ENCODE data around the gene UGT3A2.

The UGT3A2 gene

GRCh38 chr5:36066540-36067210 is at the start of gene UGT3A2:
TSS of gene UGT3A2 (minus strand) at chr5:36066882. CDS start at chr5:36066789, 93 bp downstream.
- no peak within 1 kb of the TSS for H3K4me3 ChIP-seq (ENCODE audit: low read depth, low read length)

GRCh38 chr5:36111238-36111637 is 44.6 kb upstream of the UGT3A2 start:
- H3K4me3 ChIP-seq (ENCODE audit: low read depth, low read length): no peak overlapping the region
- TF ChIP-seq MYC (IDR thresholded peaks at IDR 0.05; ENCODE audit: low read depth, low read length) (no peak), POLR2A (IDR thresholded peaks at IDR 0.05; ENCODE audit: extremely low read depth, insufficient read length) (no peak), MAX (IDR thresholded peaks at IDR 0.05; ENCODE audit: low read depth, low read length) (no peak), CTCF (IDR thresholded peaks at IDR 0.05; ENCODE audit: low read depth, low read length) (no peak)
- no peak for DNase-seq (ENCODE audit: low read depth)

More at GRCh38 chr5:36066540-36067210, at the start of gene UGT3A2:
- TF ChIP-seq MYC (IDR thresholded peaks at IDR 0.05; ENCODE audit: low read depth, low read length) (no peak), CTCF (IDR thresholded peaks at IDR 0.05; ENCODE audit: low read depth, low read length) (no peak), POLR2A (IDR thresholded peaks at IDR 0.05; ENCODE audit: extremely low read depth, insufficient read length) (no peak), MAX (IDR thresholded peaks at IDR 0.05; ENCODE audit: low read depth, low read length) (no peak)
- no peak for DNase-seq (ENCODE audit: low read depth)

GRCh38 chr5:36108758-36109460 is 42.2 kb upstream of the UGT3A2 start:
- H3K4me3 ChIP-seq (ENCODE audit: low read depth, low read length): no peak overlapping the region
- DNase-seq (ENCODE audit: low read depth): no peak
- TF ChIP-seq POLR2A (IDR thresholded peaks at IDR 0.05; ENCODE audit: extremely low read depth, insufficient read length) (no peak), CTCF (IDR thresholded peaks at IDR 0.05; ENCODE audit: low read depth, low read length) (no peak), MAX (IDR thresholded peaks at IDR 0.05; ENCODE audit: low read depth, low read length) (no peak), MYC (IDR thresholded peaks at IDR 0.05; ENCODE audit: low read depth, low read length) (no peak)

- H3K4me3 ChIP-seq (ENCODE audit: low read depth, low read length): no peak overlapping the region
- no peak for DNase-seq (ENCODE audit: low read depth)
- TF ChIP-seq CTCF (IDR thresholded peaks at IDR 0.05; ENCODE audit: low read depth, low read length) (no peak), MYC (IDR thresholded peaks at IDR 0.05; ENCODE audit: low read depth, low read length) (no peak), POLR2A (IDR thresholded peaks at IDR 0.05; ENCODE audit: extremely low read depth, insufficient read length) (no peak), MAX (IDR thresholded peaks at IDR 0.05; ENCODE audit: low read depth, low read length) (no peak)
Measured at GRCh38 chr5:36105819-36106218, 39.1 kb upstream of the UGT3A2 start.

GRCh38 chr5:36099748-36100147 is 33.1 kb upstream of the UGT3A2 start:
- H3K4me3 ChIP-seq (ENCODE audit: low read depth, low read length): no peak overlapping the region
- TF ChIP-seq MAX (IDR thresholded peaks at IDR 0.05; ENCODE audit: low read depth, low read length): no peak
- no peak for TF ChIP-seq POLR2A (IDR thresholded peaks at IDR 0.05; ENCODE audit: extremely low read depth, insufficient read length)
- TF ChIP-seq CTCF (IDR thresholded peaks at IDR 0.05; ENCODE audit: low read depth, low read length): no peak
- no peak for TF ChIP-seq MYC (IDR thresholded peaks at IDR 0.05; ENCODE audit: low read depth, low read length)
- no peak for DNase-seq (ENCODE audit: low read depth)

Measured in NB4 (cell line).